Measurements from ENCODE around the gene AFM. TPM values are rescaled to one million over a fixed set of nuclear protein-coding genes. Genes with fewer than 3 reads are reported as not detected.

The AFM gene
- total and polyA plus RNA-seq, 2 of the 8 experiments (the other 6 are each of a cell fraction or from before 2014, with no cell fraction given): not detected

DNA sequence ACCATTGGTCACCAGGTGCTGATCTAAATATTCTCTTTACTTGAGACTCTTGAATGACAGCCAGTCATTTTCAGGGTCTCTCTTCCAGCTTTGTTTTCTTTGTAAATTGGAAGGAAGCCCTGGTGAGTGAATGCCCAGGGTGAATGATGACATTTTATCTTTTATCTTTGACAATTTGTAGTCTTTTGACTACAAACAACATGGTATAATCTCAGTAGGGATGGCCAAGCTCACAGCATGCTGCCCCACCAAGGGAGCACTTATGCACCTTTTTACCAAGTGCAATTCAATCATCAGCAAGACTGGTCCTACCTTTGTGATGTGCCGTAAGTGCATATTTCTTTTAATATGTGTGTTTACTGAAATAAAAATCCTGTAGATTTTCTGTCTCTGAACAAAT lies 5.7 kb downstream of the AFM start:
- H3K18ac ChIP-seq (ENCODE audit: extremely low read depth, low read length): no peak overlapping the region
- TF ChIP-seq EZH2 (IDR thresholded peaks at IDR 0.05; ENCODE audit: low read depth, low read length, severe bottlenecking) (no peak), SIRT6 (IDR thresholded peaks at IDR 0.05; ENCODE audit: low read length) (no peak), CBX5 (IDR thresholded peaks at IDR 0.05; ENCODE audit: low read depth, low read length) (no peak)
- FAIRE-seq (no peak), DNase-seq (ENCODE audit: low read depth in 1 of 2, low spot score in 2 of 2) (no peak)
- H3K4ac ChIP-seq (replicated peaks; ENCODE audit: insufficient read length, low read depth, low read length): no peak overlapping the region
- no peak overlapping the region for H3K14ac ChIP-seq (ENCODE audit: insufficient read length)
- H3K23me2 ChIP-seq (ENCODE audit: low read depth, low read length): no peaks in the 10 kb centered on the region; the same call in 1 of the 2 replicates
- no peak overlapping the region for H3K23ac ChIP-seq (ENCODE audit: insufficient read length)
- no peaks in the 10 kb centered on the region for H4K20me1 ChIP-seq (replicated peaks in 1 of 2; ENCODE audit: control insufficient read depth in 1 of 2, insufficient read depth in 2 of 2, low read length in 2 of 2)
- H3K4me2 ChIP-seq (ENCODE audit: insufficient read depth in 1 of 2, low read depth in 2 of 2, low read length in 2 of 2): no peak overlapping the region
- no peaks in the 10 kb centered on the region for H3K79me1 ChIP-seq (ENCODE audit: low read depth, low read length)
- no peak overlapping the region for H3K56ac ChIP-seq (replicated peaks; ENCODE audit: insufficient read length, low read depth, low read length)
- H4K8ac ChIP-seq (ENCODE audit: extremely low read depth, insufficient read depth, low read length): no peak overlapping the region
- H3K36me3 ChIP-seq (ENCODE audit: control insufficient read depth in 2 of 4, insufficient read depth in 4 of 4, low read length in 3 of 4): no peaks in the 10 kb centered on the region
- H3K9ac ChIP-seq (replicated peaks in 1 of 4; ENCODE audit: extremely low read depth in 1 of 4, low read depth in 3 of 4, low read length in 3 of 4): no peak overlapping the region
- no peak overlapping the region for H2BK120ac ChIP-seq (replicated peaks; ENCODE audit: low read depth, low read length)
- no peak overlapping the region for H2BK20ac ChIP-seq (ENCODE audit: low read length)
- H4K5ac ChIP-seq (ENCODE audit: insufficient read length, low read depth, low read length): no peak overlapping the region
- H3K9me3 ChIP-seq (ENCODE audit: insufficient read depth in 2 of 2, low read depth in 1 of 2, low read length in 1 of 2): no peaks in the 10 kb centered on the region
- no peaks in the 10 kb centered on the region for H3K79me2 ChIP-seq (ENCODE audit: control insufficient read depth in 1 of 2, insufficient read depth in 2 of 2, low read length in 2 of 2)
- no peak overlapping the region for H2BK15ac ChIP-seq (ENCODE audit: low read length)
- H3K4me1 ChIP-seq (replicated peaks in 1 of 4; ENCODE audit: control insufficient read depth in 3 of 4, insufficient read depth in 4 of 4, low read length in 3 of 4): 0 out of 7 replicates have a peak, but pooled peaks cover 0 to 2% (median 0%) of the 10 kb centered on the region in 4 experiments
- no peak overlapping the region for H2AK5ac ChIP-seq (ENCODE audit: low read depth, low read length)
- ChIA-PET POLR2A (ENCODE audit: partially characterized antibody) (no interaction called here), CTCF (ENCODE audit: partially characterized antibody) (no interaction called here)
- H3K27ac ChIP-seq (ENCODE audit: low read depth, low read length): no peak overlapping the region
- H4K91ac ChIP-seq (replicated peaks; ENCODE audit: insufficient read length, low read length): no peak overlapping the region
- 96% methylated on average over 1 of the region's 1 CpG; no CpG with 5 or more reads in 1 of the 2 experiments for WGBS, 2 experiments (ENCODE audit: extremely low coverage in 1 of 2, insufficient coverage in 1 of 2, insufficient read length in 1 of 2, insufficient replicate concordance in 2 of 2, low coverage in 1 of 2, low lambda C conversion rate in 2 of 2, missing lambda C conversion rate in 1 of 2)
- H3K27me3 ChIP-seq (replicated peaks in 1 of 4; ENCODE audit: control insufficient read depth in 3 of 4, extremely low read depth in 1 of 4, insufficient read depth in 3 of 4, low read length in 3 of 4): no peaks in the 10 kb centered on the region
- H2AFZ ChIP-seq (ENCODE audit: low read length): no peak overlapping the region
- H3K4me3 ChIP-seq (ENCODE audit: extremely low read depth in 1 of 4, insufficient read depth in 2 of 4, low read depth in 3 of 4, low read length in 4 of 4): no peak overlapping the region
- no peak overlapping the region for H2BK5ac ChIP-seq (ENCODE audit: low read depth, low read length)
- no peak overlapping the region for H2BK12ac ChIP-seq (ENCODE audit: low read depth, low read length)
